Osteocyte (in vitro differentiated cells): ENCODE data around the gene QPRT. TPM values are rescaled to one million over a fixed set of nuclear protein-coding genes. Genes with fewer than 3 reads are reported as not detected.

Experiments used
- DNase-seq: peaks from one replicate; pipeline ENCODE4 v3.0.0; 2021; ENCODE audit warnings: mixed read lengths; ENCODE audit not compliant: unreplicated experiment; ENCODE audit errors: extremely low spot score
- H3K27ac Mint-ChIP-seq: one replicate; pipeline ENCODE4 v1.8.0; 2021; ENCODE audit warnings: mild to moderate bottlenecking, mixed read lengths; ENCODE audit not compliant: unreplicated experiment
- H3K27me3 Mint-ChIP-seq: one replicate; pipeline ENCODE4 v1.8.0; 2021; ENCODE audit warnings: mixed read lengths; ENCODE audit not compliant: unreplicated experiment
- H3K36me3 Mint-ChIP-seq: one replicate; pipeline ENCODE4 v1.8.0; 2021; ENCODE audit warnings: mixed read lengths; ENCODE audit not compliant: unreplicated experiment
- H3K4me1 Mint-ChIP-seq: one replicate; pipeline ENCODE4 v1.8.0; 2021; ENCODE audit warnings: mixed read lengths; ENCODE audit not compliant: unreplicated experiment
- H3K4me3 Mint-ChIP-seq: one replicate; pipeline ENCODE4 v1.8.0; 2021; ENCODE audit warnings: mild to moderate bottlenecking, moderate library complexity, mixed read lengths; ENCODE audit not compliant: unreplicated experiment
- H3K9me3 Mint-ChIP-seq: one replicate; pipeline ENCODE4 v1.8.0; 2021; ENCODE audit warnings: mixed read lengths; ENCODE audit not compliant: unreplicated experiment
- total RNA-seq: library from RNA; stranded (reverse); gene quantifications from 2 replicates; pipeline ENCODE4 v1.2.1, GENCODE V29; 2021
- TF ChIP-seq, protein P1 (sequence below): fragments of 200-600 bp; sonication (generic); IDR thresholded peaks from 2 replicates; pipeline ENCODE4 v1.5.0; 2021; ENCODE audit warnings: antibody characterized with exemption, mild to moderate bottlenecking, moderate library complexity

Gene QPRT
- total RNA-seq, 1 donor from 2014 or later = 23.5 TPM

DNA sequence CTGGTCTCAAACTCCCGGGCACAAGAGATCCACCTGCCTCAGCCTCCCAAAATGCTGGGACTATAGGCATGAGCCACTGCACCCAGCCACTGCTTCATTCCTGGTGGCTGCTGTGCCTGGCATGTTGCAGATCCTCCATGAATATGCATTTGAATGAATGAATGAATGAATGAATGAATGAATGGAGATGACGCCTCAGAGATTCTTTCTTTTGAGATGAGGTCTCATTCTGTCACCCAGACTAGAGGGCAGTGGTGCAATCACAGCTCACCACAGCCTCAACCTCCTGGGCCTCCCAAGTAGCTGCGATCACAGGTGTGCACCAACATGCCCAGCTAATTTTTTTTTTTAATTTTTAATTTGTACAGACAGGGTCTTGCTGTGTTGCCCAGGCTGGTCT is 10.7 kb upstream of the QPRT start:
- DNase-seq = no peak
- Mint-ChIP-seq H3K9me3 (no peaks in the 10 kb centered on the region), H3K27ac (no peak overlapping the region), H3K36me3 (no peaks in the 10 kb centered on the region), H3K4me1 (peaks cover 7% of the 10 kb centered on the region), H3K27me3 (peaks cover 8% of the 10 kb centered on the region), H3K4me3 (no peak overlapping the region)
- TF ChIP-seq, protein P1, sequence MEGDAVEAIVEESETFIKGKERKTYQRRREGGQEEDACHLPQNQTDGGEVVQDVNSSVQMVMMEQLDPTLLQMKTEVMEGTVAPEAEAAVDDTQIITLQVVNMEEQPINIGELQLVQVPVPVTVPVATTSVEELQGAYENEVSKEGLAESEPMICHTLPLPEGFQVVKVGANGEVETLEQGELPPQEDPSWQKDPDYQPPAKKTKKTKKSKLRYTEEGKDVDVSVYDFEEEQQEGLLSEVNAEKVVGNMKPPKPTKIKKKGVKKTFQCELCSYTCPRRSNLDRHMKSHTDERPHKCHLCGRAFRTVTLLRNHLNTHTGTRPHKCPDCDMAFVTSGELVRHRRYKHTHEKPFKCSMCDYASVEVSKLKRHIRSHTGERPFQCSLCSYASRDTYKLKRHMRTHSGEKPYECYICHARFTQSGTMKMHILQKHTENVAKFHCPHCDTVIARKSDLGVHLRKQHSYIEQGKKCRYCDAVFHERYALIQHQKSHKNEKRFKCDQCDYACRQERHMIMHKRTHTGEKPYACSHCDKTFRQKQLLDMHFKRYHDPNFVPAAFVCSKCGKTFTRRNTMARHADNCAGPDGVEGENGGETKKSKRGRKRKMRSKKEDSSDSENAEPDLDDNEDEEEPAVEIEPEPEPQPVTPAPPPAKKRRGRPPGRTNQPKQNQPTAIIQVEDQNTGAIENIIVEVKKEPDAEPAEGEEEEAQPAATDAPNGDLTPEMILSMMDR = no peak

DNA sequence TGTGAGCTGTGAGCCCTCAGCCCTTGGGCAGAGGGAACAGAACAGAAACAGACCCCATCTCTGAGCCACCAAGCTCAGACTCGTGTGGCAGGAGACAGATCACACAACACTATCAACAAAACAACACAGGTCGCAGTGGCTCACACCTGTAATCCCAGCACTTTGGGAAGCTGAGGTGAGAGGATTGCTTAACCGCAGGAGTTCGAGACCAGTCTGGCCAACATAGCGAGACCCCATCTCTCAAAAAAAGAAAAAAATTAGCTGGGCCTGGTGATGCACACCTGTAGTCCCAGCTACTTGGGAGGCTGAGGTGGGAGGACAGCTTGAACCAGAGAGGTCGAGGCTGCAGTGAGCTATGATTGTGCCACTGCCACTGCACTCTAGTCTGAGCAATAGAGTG is 5.5 kb upstream of the QPRT start:
- DNase-seq = no peak
- no peaks in the 10 kb centered on the region for H3K9me3 Mint-ChIP-seq
- no peak overlapping the region for H3K4me3 Mint-ChIP-seq
- peaks cover 4% of the 10 kb centered on the region for H3K27me3 Mint-ChIP-seq
- no peak overlapping the region for H3K27ac Mint-ChIP-seq
- TF ChIP-seq, protein P1 = no peak
- no peaks in the 10 kb centered on the region for H3K36me3 Mint-ChIP-seq
- H3K4me1 Mint-ChIP-seq = no peaks in the 10 kb centered on the region

DNA sequence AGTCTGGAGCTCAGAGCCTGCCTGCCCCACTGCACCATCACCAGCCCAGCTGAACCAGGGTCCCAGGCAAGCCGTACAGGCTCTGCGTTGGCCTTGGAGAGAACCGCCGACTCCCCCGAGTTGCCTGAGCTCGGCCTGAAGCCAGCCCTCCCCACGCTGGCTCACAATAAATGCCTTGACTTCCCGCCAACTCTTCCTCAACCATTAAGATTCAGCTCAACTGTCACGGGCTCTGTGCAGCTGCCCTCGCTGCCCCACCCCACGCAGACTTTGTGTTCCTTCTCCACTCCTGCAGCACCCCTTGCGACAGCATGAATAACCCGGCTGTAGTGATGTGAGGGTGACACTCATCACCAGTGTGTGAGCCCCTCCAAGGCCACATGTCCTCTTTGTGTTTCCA is 4.8 kb upstream of the QPRT start:
- H3K36me3 Mint-ChIP-seq = no peaks in the 10 kb centered on the region
- peaks cover under 1% of the 10 kb centered on the region for H3K4me1 Mint-ChIP-seq
- DNase-seq = no peak
- H3K27me3 Mint-ChIP-seq = peaks cover 4% of the 10 kb centered on the region
- no peak overlapping the region for H3K27ac Mint-ChIP-seq
- TF ChIP-seq, protein P1 = no peak
- H3K9me3 Mint-ChIP-seq = no peaks in the 10 kb centered on the region
- H3K4me3 Mint-ChIP-seq = no peak overlapping the region

DNA sequence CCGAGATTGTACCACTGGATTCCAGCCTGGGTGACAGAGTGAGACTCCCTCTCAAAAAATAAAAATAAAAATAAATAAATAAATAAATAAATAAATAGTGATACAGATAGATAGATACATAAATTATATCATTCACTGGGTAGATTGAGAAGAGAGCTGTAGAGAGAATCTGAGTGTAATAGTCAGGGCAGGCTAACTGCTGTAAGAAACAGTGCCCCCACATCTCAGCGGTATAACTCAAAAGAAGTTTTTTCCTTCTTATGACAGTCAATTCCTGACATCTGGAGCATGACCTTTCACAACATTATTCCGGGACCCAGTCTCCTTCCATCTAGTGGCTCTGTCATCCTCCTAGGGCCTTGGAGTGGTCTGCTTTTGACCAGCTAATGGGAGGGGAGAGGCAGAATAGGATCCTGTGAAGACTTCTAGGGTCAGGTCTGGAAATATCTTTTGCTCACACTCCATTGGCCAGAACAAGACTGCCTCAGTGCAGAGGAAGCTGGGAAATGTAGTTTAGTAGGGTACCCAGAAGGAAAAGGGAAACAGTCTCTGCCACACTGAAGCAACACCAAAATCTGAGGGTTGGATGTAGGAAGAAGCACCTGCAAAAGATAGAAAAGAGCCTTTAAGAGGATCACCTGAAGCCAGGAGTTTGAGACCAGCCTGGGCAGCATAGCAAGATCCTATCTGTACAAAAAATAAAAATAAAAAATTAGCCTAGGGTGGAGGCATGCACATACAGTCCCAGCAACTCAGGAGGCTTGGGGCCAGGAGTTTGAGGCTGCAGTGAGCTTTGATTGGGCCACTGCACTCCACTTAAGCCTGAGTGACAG is 3.0 kb upstream of the QPRT start:
- Mint-ChIP-seq H3K27ac (no peak overlapping the region), H3K36me3 (no peaks in the 10 kb centered on the region), H3K4me1 (peaks cover 7% of the 10 kb centered on the region), H3K27me3 (peaks cover 4% of the 10 kb centered on the region), H3K4me3 (no peak overlapping the region), H3K9me3 (no peaks in the 10 kb centered on the region)
- DNase-seq = no peak
- TF ChIP-seq, protein P1 = no peak

GRCh38 chr16:29676989-29677785 is 1.8 kb upstream of the QPRT start:
- no peaks in the 10 kb centered on the region for H3K36me3 Mint-ChIP-seq
- DNase-seq = no peak
- TF ChIP-seq, protein P1 = no peak
- no peaks in the 10 kb centered on the region for H3K27me3 Mint-ChIP-seq
- H3K4me1 Mint-ChIP-seq = peaks cover 7% of the 10 kb centered on the region
- no peak overlapping the region for H3K4me3 Mint-ChIP-seq
- H3K27ac Mint-ChIP-seq = no peak overlapping the region
- H3K9me3 Mint-ChIP-seq = no peaks in the 10 kb centered on the region
